ENCODE data around the gene SLC25A13. TPM values are rescaled to one million over a fixed set of nuclear protein-coding genes. Genes with fewer than 3 reads are reported as not detected.

Gene SLC25A13
- total and polyA plus RNA-seq, 2 of the 4 experiments (the other 2 are of a cell fraction), result 7.4 to 11.7 TPM

GRCh38 chr7:96347471-96347870, 25.6 kb upstream of the SLC25A13 start:
- WGBS, 2 experiments (ENCODE audit: extremely low coverage in 2 of 2, insufficient read length in 1 of 2), result no CpG with 5 or more reads among the region's 2 CpGs

More at GRCh38 chr7:96347471-96347870, 25.6 kb upstream of the SLC25A13 start:
- Histone ChIP-seq H3K4me2 (ENCODE audit: low read depth, low read length) (no peak overlapping the region), H2AK9ac (replicated peaks; ENCODE audit: low read depth, low read length, poor library complexity) (no peak overlapping the region), H2BK20ac (ENCODE audit: low read depth, low read length) (no peak overlapping the region), H3K9me1 (ENCODE audit: insufficient read depth, low read length) (no peaks in the 10 kb centered on the region), H2AFZ (replicated peaks; ENCODE audit: low read length, poor library complexity) (no peak overlapping the region), H3K56ac (ENCODE audit: extremely low read depth, insufficient read depth, low read length) (no peak overlapping the region), H3K9ac (ENCODE audit: low read depth, low read length) (no peak overlapping the region), H3K27me3 (ENCODE audit: control insufficient read depth, insufficient read depth, low read length) (no peaks in the 10 kb centered on the region), H3K4me1 (ENCODE audit: control insufficient read depth, insufficient read depth, low read length) (no peaks in the 10 kb centered on the region), H2AK5ac (ENCODE audit: low read depth, low read length) (no peak overlapping the region), H3K23ac (ENCODE audit: low read depth, low read length) (no peak overlapping the region), H3K4ac (ENCODE audit: low read depth, low read length) (no peak overlapping the region), H3K27ac (ENCODE audit: insufficient read depth, low read length) (no peak overlapping the region), H2BK120ac (ENCODE audit: low read depth, low read length) (no peak overlapping the region), H3K4me3 (ENCODE audit: insufficient read depth, low read depth, low read length) (no peak overlapping the region), H3K9me3 (ENCODE audit: control insufficient read depth, insufficient read depth, low read length) (no peaks in the 10 kb centered on the region), H3K18ac (ENCODE audit: low read depth, low read length) (no peak overlapping the region), H4K8ac (ENCODE audit: low read depth in 2 of 2, low read length in 2 of 2) (no peak overlapping the region), H3K79me1 (ENCODE audit: low read depth in 1 of 2, low read length in 2 of 2) (no peaks in the 10 kb centered on the region), H4K20me1 (ENCODE audit: insufficient read depth, low read length) (no peaks in the 10 kb centered on the region), H4K5ac (ENCODE audit: low read depth, low read length) (no peak overlapping the region), H2BK15ac (ENCODE audit: low read depth, low read length) (no peak overlapping the region), H3K14ac (replicated peaks; ENCODE audit: low read depth, low read length) (no peak overlapping the region), H2BK5ac (ENCODE audit: low read depth, low read length, poor library complexity, severe bottlenecking) (no peak overlapping the region), H3K36me3 (ENCODE audit: control insufficient read depth, insufficient read depth, low read length) (no peaks in the 10 kb centered on the region), H4K91ac (ENCODE audit: insufficient read depth, low read depth, low read length) (no peak overlapping the region)
- TF ChIP-seq MXI1 (IDR thresholded peaks at IDR 0.05; ENCODE audit: borderline replicate concordance, low read depth, low read length) (no peak), CEBPB (IDR thresholded peaks at IDR 0.05; ENCODE audit: low read depth, low read length) (no peak), POLR2A (IDR thresholded peaks at IDR 0.05; ENCODE audit: low read depth, low read length) (no peak), CTCF (conservative IDR thresholded peaks at IDR 0.05; ENCODE audit: low read depth, low read length) (no peak), NFE2L2 (IDR thresholded peaks at IDR 0.05; ENCODE audit: low read depth, low read length) (no peak)
- intact Hi-C loops (cut with micrococcal nuclease), result no loop called here
- dilution Hi-C loops (cut with HindIII; ENCODE audit: low sequenced_read_pairs, unreplicated experiment), result no loop called here
- BruUV-seq (replicated peaks), result no TSS peak
- in situ Hi-C loops (cut with MboI; ENCODE audit: low sequenced_read_pairs), result no loop called here
- ChIA-PET POLR2A (ENCODE audit: unreplicated experiment) (no interaction called here), CTCF (no interaction called here)
- DNase-seq, result no peak
- ATAC-seq (ENCODE audit: low read depth), result no peak

All from IMR-90 (cell line).